IPS-18c (cell line): ENCODE data around the gene CAPN14.

ENCODE experiments used
- H3K4me3 ChIP-seq: 2 replicates; pipeline ENCODE4 v1.7.0; 2013; ENCODE audit warnings: low read depth, mild to moderate bottlenecking, low read length, moderate library complexity; ENCODE audit not compliant: insufficient read depth
- H3K9me3 ChIP-seq: one replicate; pipeline ENCODE4 v1.6.1; 2013; ENCODE audit warnings: mild to moderate bottlenecking, low read length, moderate library complexity; ENCODE audit not compliant: control insufficient read depth, insufficient read depth

Gene CAPN14

GRCh38 chr2:31247711-31248110, 30.4 kb upstream of the CAPN14 start:
- peaks cover 2% of the 10 kb centered on the region for H3K9me3 ChIP-seq

GRCh38 chr2:31246184-31246852, 29.0 kb upstream of the CAPN14 start:
- Histone ChIP-seq H3K9me3 (no peaks in the 10 kb centered on the region), H3K4me3 (no peak overlapping the region)

More at GRCh38 chr2:31247711-31248110, 30.4 kb upstream of the CAPN14 start:
- no peak overlapping the region for H3K4me3 ChIP-seq

DNA sequence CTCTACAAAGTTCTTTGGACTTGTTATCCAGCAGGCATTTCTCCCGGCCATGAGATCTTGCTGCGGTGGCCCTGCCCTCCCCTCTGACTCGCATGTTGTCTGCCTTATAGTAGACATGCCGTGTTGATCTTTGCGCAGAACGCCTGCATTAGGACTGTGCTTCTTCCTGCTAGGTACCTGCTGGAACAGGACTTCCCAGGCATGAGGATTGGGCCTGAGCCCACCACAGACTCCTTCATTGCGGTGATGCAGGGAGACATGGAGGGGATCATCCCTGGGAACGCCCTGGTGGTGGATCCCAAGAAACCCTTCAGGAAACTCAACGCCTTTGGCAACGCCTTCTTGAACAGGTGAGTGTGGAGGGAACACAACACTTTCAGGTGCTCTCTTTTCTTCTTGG, 26.8 kb upstream of the CAPN14 start:
- H3K9me3 ChIP-seq = no peaks in the 10 kb centered on the region
- H3K4me3 ChIP-seq = no peak overlapping the region

DNA sequence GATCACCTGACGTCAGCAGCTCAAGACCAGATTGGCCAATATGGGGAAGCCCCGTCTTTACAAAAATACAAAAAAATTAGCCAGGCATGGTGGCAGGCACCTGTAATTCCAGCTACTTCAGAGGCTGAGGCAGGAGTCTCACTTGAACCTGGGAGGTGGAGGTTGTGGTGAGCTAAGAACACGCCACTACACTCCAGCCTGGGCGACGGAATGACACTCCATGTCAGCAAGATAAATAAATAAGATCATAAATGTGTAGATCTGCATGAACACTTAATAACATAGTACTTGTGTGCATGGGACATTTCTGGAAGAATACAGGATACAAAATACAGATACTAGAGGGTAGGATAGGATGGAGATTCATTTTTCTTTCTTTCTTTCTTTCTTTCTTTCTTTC, 25.7 kb upstream of the CAPN14 start:
- Histone ChIP-seq H3K9me3 (no peaks in the 10 kb centered on the region), H3K4me3 (no peak overlapping the region)

- Histone ChIP-seq H3K4me3 (no peak overlapping the region), H3K9me3 (no peaks in the 10 kb centered on the region)
These were observed 24.4 kb upstream of the CAPN14 start for GRCh38 chr2:31241625-31242270.

DNA sequence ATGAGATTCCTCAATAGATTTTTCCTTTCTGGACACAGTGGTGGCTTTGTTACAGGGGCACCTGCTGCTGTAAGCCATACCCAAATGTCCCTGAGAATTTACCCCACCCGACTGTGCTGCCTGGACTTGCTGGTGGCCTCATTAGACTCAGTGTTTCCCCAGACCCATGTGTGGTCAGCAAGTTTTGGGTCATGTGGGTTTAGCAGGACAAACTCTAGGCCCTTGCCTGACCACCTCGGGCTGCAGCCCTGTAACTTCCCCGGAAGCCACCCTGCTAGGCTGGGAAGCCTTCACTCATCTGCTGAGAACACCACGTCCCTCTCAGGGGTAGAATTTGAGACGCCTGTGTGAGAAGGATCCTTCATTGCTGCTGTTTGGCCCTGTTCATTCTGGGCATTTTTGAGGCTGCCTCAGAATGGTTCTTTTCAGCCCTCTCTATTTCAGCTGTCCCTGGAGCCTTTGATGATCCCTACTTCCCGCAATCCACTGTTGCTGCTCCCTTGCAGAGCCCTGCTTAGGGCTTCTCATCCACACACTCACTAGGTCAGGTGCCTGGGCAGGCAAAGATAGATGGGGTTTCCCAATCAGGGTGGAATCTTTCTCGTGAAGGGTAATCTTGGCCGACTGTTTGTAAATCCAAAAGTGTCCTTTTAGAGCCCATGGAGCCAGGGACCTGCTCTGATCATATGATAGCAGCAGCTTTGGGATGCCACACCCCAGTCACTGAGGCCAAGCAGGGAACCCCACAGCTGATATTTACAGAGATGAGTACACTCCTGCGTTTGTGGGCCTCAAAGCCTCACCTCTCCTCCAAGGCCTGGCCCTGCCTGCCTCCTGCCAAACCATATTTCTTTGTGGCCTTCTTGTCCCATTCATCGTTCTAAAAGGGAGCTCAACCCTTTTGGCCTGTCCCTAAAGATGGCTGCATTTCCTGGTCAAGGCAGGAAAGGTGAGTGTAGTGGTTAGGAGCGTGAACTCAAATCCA, 23.4 kb upstream of the CAPN14 start:
- H3K9me3 ChIP-seq = no peaks in the 10 kb centered on the region

DNA sequence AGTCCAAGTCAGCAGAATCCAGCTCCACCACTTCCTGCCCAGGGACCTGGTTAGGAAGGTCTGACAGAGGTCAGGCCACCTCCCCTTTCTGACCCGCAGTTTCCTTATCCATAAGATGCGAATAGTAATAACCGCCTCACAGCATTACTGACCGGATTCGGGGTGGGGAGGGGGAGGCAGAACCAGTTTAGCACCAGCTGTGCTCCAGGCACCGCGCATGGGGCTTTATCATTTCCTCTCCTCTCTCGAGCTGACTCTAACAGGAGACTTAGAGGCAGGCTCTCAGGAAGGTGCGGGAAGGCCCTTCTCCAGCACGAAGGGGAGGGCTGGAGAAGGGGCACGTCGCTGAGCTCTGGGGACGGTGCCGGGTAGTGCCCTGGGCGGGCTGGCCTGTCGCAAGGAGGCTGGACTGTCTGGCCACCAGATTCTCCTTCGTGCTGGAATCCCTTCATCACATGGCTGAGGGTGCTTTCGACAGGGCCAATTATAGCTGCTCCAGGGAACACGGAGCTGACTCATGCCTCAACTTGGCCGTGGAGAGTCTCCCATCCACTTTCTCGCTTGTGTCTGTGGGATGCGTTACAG, 22.4 kb upstream of the CAPN14 start:
- no peak overlapping the region for H3K4me3 ChIP-seq
- no peaks in the 10 kb centered on the region for H3K9me3 ChIP-seq

More for the DNA sequence above, 23.4 kb upstream of the CAPN14 start:
- no peak overlapping the region for H3K4me3 ChIP-seq

- no peak overlapping the region for H3K4me3 ChIP-seq
- no peaks in the 10 kb centered on the region for H3K9me3 ChIP-seq
These were observed 21.7 kb upstream of the CAPN14 start for GRCh38 chr2:31238906-31239592.

DNA sequence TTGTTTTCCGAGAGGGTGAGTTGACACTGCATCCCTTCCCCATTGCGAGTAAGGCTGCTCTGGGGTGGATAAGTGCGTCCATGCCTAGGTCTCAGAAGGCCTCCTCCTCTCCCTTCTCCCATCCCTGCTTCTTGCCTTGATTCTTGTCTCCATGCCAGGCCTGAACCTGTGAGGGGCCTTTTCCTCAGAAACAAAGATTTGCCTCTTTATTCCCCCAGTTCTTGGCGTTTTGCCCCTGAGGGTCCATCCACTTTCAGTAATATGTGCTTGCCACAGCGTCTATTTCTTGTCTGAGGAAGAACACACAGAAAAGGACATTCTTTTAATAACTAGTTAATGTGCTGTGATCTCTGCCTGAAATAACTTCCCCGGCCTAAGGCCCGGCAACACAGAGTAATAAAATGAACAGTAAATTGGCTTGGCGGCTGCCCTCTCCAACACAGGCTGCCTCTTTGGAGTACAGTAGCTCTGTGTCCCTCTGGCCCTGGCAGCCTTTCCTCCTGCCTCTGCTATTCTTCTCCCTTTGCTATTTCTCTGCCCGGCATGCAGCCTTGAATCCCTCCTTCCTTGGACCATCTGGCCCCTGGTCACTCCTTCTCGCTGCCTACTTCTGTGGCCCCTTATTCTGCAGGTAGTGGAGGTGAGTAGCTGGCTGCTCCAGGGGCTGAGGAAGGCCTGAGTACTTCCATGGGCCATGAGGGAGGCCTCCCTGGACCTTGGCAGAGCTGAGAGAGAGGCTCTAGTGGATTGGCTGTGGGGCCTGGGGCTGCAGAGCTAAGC, 21.0 kb upstream of the CAPN14 start:
- H3K4me3 ChIP-seq = no peak overlapping the region
- H3K9me3 ChIP-seq = no peaks in the 10 kb centered on the region

GRCh38 chr2:31237348-31238017, 20.2 kb upstream of the CAPN14 start:
- Histone ChIP-seq H3K9me3 (no peaks in the 10 kb centered on the region), H3K4me3 (no peak overlapping the region)

DNA sequence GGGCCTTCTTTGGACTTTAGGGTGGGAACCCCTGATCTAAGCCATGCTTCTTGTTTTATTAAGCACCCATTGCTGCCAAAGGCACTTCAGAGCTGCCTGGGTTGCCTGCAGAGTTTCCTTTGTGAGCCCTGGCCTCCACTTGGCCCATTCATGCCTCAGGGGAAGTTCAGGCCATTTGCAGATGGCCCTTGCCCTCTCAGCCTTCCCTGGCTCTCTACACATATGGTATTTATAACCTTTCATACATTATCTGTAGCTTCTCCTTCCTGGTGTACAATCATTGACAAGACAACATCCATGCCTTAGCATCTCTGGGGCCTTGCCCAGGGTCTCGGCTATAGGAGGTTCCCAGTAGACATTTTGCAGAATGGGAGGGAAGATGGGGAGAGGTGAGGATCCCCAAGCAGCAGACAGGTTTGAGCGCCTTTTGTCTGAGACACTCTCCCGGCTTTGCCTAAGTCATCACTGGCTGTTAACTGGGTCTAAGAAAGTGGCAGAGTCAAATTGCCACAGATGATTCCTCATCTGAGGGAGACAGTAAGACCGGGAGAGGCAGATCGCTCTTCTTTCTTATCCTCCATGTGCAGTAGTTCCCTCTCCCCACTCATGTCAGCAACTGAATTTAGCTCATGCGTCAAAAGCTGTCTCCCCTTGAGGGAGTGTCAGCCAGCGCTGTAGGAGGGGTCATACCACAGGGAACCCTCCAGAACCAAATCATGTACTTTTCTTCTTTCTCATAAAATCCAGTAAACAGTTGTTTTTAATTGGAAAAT, 19.3 kb upstream of the CAPN14 start:
- Histone ChIP-seq H3K4me3 (no peak overlapping the region), H3K9me3 (no peaks in the 10 kb centered on the region)

DNA sequence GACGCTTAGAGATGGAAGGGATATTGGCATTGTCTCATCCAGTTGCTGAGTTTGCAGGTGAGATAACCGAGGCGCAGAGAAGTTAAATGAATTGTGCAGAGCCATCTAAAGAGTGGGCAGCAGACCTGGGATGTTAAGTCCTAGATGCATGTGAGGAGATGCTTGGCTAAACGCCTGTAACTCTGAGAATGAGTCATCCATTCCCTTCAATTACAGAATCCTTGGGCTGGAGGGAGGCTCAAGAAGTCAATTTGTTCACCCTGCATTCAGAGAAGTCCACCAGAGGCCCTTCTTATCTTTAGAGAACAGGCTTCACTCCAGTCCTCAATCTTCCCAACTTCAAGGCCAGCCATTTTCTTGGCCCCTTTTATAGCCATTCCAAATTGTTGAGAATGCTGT, 18.2 kb upstream of the CAPN14 start:
- Histone ChIP-seq H3K9me3 (no peaks in the 10 kb centered on the region), H3K4me3 (no peak overlapping the region)

DNA sequence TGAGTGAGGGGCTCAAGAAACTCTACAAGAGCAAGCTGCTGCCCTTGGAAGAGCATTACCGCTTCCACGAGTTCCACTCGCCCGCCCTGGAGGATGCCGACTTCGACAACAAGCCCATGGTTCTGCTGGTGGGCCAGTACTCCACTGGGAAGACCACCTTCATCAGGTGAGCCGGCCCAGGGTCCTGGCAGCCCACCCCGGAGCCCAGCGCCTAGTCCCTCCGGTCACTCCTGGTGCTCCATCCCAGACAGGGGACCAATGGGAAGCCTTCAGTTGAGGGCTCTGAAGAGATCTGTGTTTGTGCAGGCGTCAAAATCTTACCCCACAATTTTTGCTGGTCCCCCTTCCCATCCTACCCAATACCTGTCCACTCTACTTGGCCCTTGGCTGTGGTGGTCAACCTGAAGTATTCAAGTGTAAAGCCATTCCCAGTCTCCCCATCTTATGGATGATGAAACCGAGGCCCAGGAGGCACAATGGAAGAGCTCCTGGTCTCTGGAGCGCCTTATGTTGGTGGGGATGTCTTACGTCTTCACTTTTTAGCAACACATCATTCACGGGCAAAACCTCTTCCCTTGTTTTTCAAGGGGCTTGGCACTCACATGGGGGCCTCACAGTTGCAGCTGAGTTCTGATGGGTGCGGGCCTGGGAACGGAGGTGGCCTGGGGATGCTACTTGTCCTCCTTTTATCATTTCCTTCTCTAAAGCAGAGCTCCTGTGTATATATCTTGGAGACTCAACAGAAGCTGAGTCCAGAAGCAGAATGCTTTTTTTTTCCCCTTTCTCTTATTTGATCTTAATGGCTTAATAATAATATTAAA, 17.6 kb upstream of the CAPN14 start:
- Histone ChIP-seq H3K4me3 (peak overlapping the region; percentile 71), H3K9me3 (no peaks in the 10 kb centered on the region)
